ENCODE measurements around the gene BAD. TPM values are rescaled to one million over a fixed set of nuclear protein-coding genes. Genes with fewer than 3 reads are reported as not detected.

The BAD gene
- polyA plus RNA-seq, 2 of the 4 experiments (the other 2 are of a cell fraction): 33.7 to 68.4 TPM

- H3K27ac ChIP-seq: peak overlapping the region in 1 of 2 experiments; percentile 99; a peak in 2 of 6 replicates
- H3K4me3 ChIP-seq: no peak overlapping the region
- no peak for FAIRE-seq
- 83% methylated on average over 6 of the region's 7 CpGs for WGBS (ENCODE audit: missing lambda C conversion rate)
- H3K4me2 ChIP-seq: no peak overlapping the region
- no peak for ATAC-seq
- no peak for TF ChIP-seq TP53 (CRISPR knock-in tag; IDR thresholded peaks at IDR 0.05)
- peak; percentile 10; the same call in 1 of the 2 replicates for TF ChIP-seq POLR2A (IDR thresholded peaks at IDR 0.05; ENCODE audit: low read length)
- TF ChIP-seq NPAS2 (CRISPR knock-in tag; IDR thresholded peaks at IDR 0.05; ENCODE audit: borderline replicate concordance): no peak
- TF ChIP-seq ZC3H11A (IDR thresholded peaks at IDR 0.05): no peak
- no peak for TF ChIP-seq HOXA7 (CRISPR knock-in tag; IDR thresholded peaks at IDR 0.05)
- no peak for TF ChIP-seq REST (IDR thresholded peaks at IDR 0.05)
- TF ChIP-seq EP300 (IDR thresholded peaks at IDR 0.05): no peak
- TF ChIP-seq, protein P1, sequence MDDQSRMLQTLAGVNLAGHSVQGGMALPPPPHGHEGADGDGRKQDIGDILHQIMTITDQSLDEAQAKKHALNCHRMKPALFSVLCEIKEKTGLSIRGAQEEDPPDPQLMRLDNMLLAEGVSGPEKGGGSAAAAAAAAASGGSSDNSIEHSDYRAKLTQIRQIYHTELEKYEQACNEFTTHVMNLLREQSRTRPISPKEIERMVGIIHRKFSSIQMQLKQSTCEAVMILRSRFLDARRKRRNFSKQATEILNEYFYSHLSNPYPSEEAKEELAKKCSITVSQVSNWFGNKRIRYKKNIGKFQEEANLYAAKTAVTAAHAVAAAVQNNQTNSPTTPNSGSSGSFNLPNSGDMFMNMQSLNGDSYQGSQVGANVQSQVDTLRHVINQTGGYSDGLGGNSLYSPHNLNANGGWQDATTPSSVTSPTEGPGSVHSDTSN (IDR thresholded peaks at IDR 0.05): no peak
- H3K4me1 ChIP-seq: peaks cover 44% of the 10 kb centered on the region
- DNase-seq (ENCODE audit: low read depth in 1 of 2, low spot score in 1 of 2): no peak
- ChIA-PET CTCF (interaction anchor here (3.1 to 12.2 kb wide), 3 partner anchors 12 to 55 kb away, joined by 12 to 220 read pairs (median 206); partner anchors contain the start of genes CATSPERZ and ESRRA), POLR2A (no interaction called here)
- no peaks in the 10 kb centered on the region for H3K9me3 ChIP-seq
These were observed 35.9 kb downstream of the BAD start for GRCh38 chr11:64248578-64248977.

GRCh38 chr11:64247729-64248531 lies 36.5 kb downstream of the BAD start:
- no peak for FAIRE-seq
- 56% methylated on average over 29 of the region's 31 CpGs for WGBS (ENCODE audit: missing lambda C conversion rate)
- H3K4me2 ChIP-seq: peak overlapping the region; percentile 100
- peaks cover 44% of the 10 kb centered on the region for H3K4me1 ChIP-seq
- POLR2A ChIA-PET: interaction anchor here (0.6 to 6.0 kb wide), 5 partner anchors 9 to 62 kb away, joined by 3 to 53 read pairs (median 5); partner anchors contain the start of genes NUDT22, STIP1 and TRPT1
- no peak for DNase-seq (ENCODE audit: low read depth in 1 of 2, low spot score in 1 of 2)
- CTCF ChIA-PET: interaction anchor here (1.4 to 12.2 kb wide), 5 partner anchors 8 to 107 kb away, joined by 4 to 220 read pairs (median 12); partner anchors contain the start of genes CATSPERZ and ESRRA
- peak overlapping the region; percentile 84 for H3K4me3 ChIP-seq
- TF ChIP-seq TP53 (CRISPR knock-in tag; IDR thresholded peaks at IDR 0.05) (no peak), HDAC2 (IDR thresholded peaks at IDR 0.05) (no peak), NFE2L2 (conservative IDR thresholded peaks at IDR 0.05; ENCODE audit: low read length) (no peak), RCOR1 (IDR thresholded peaks at IDR 0.05; ENCODE audit: low read depth, low read length) (no peak), ZNF302 (CRISPR knock-in tag; IDR thresholded peaks at IDR 0.05) (no peak), ELK1 (IDR thresholded peaks at IDR 0.05; ENCODE audit: low read depth, low read length) (no peak), FOSB (CRISPR knock-in tag; IDR thresholded peaks at IDR 0.05) (no peak), CHD4 (IDR thresholded peaks at IDR 0.05; ENCODE audit: borderline replicate concordance) (no peak), JUNB (IDR thresholded peaks at IDR 0.05) (no peak), POLR2A (IDR thresholded peaks at IDR 0.05; ENCODE audit: low read length) (no peak)
- no peak for ATAC-seq
- no peaks in the 10 kb centered on the region for H3K9me3 ChIP-seq
- H3K27ac ChIP-seq: peak overlapping the region; percentile 99 to 100

All from A549 (cell line).